Gastroesophageal sphincter (tissue), 4 donors: ENCODE results near the gene LCP1. TPM values are rescaled to one million over a fixed set of nuclear protein-coding genes. Genes with fewer than 3 reads are reported as not detected.

ENCODE experiments used
- ATAC-seq: fragments of 150-250 bp; one replicate; pipeline ENCODE4 v1.9.1; 2016; ENCODE audit warnings: mild to moderate bottlenecking, moderate library complexity
- H3K27ac ChIP-seq, 4 donors: fragments of 200-600 bp; sonication (generic) in 3 of 4; 1 replicate in 3 of 4; 2 replicates in 1 of 4; pipeline ENCODE4 v1.5.1; 2016 to 2019
- H3K27me3 ChIP-seq: fragments of 200-600 bp; sonication (generic); one replicate; pipeline ENCODE4 v1.5.1; 2019
- H3K36me3 ChIP-seq, 2 donors: fragments of 200-600 bp; sonication (generic); one replicate each; pipeline ENCODE4 v1.5.1; 2019; ENCODE audit warnings: control low read depth in 1 of 2
- H3K4me1 ChIP-seq, 3 donors: fragments of 200-600 bp; sonication (generic); 1 replicate in 2 of 3; 2 replicates in 1 of 3; pipeline ENCODE4 v1.5.1; 2016 to 2019; ENCODE audit warnings: control low read depth in 2 of 3
- H3K4me3 ChIP-seq, 2 donors: fragments of 200-600 bp; sonication (generic); one replicate each; pipeline ENCODE4 v1.5.1; 2019; ENCODE audit warnings: mild to moderate bottlenecking in 1 of 2, moderate library complexity in 1 of 2
- H3K9me3 ChIP-seq, 3 donors: fragments of 200-600 bp; sonication (generic); one replicate each; pipeline ENCODE4 v1.5.1; 2017 to 2019; ENCODE audit warnings: control low read depth in 2 of 3
- CTCF ChIP-seq, 4 experiments: fragments of 200-600 bp in 2 of 4; fragments of 450-650 bp in 2 of 4; sonication (generic) in 1 of 4; IDR thresholded peaks; one replicate each; pipeline ENCODE4 v1.5.1; 2017 to 2019; ENCODE audit warnings: antibody characterized with exemption in 4 of 4, mild to moderate bottlenecking in 2 of 4, moderate library complexity in 2 of 4
- EP300 ChIP-seq: sonication (generic); formaldehyde crosslinking; IDR thresholded peaks from one replicate; pipeline ENCODE4 v1.6.1; 2017; ENCODE audit warnings: antibody characterized with exemption, mild to moderate bottlenecking
- POLR2A ChIP-seq, 2 donors: fragments of 450-650 bp; IDR thresholded peaks; one replicate each; pipeline ENCODE4 v1.6.1; 2017; ENCODE audit warnings: antibody characterized with exemption in 2 of 2, mild to moderate bottlenecking in 2 of 2, moderate library complexity in 1 of 2
- POLR2AphosphoS5 ChIP-seq: sonication (generic); formaldehyde crosslinking; IDR thresholded peaks from one replicate; pipeline ENCODE4 v1.6.1; 2017; ENCODE audit warnings: antibody characterized with exemption
- WGBS, 2 donors: methylation state at CpG; one replicate each; pipeline ENCODE4 v1.1.5; 2018; ENCODE audit warnings: low coverage in 1 of 2; 5-methylcytosine and 5-hydroxymethylcytosine counted together
- small RNA-seq, 4 donors: library from RNA; depleted of rRNA; stranded (forward); fragments of <200 nt; gene quantifications; one replicate each; pipeline ENCODE3, GENCODE V24; 2016
- total RNA-seq, 4 donors: library from RNA; depleted of rRNA; stranded (reverse); fragments of >200 nt; gene quantifications; one replicate each; pipeline ENCODE4 v1.1.0, GENCODE V29; 2016

Gene LCP1
- total RNA-seq, 4 donors from 2014 or later = 9.0 to 48.9 (median 27.8) TPM

GRCh38 chr13:46077265-46077664 lies 104.7 kb downstream of the LCP1 start:
- no peak overlapping the region for H3K4me3 ChIP-seq
- no peak for ATAC-seq
- no peaks in the 10 kb centered on the region for H3K9me3 ChIP-seq
- TF ChIP-seq EP300 (no peak), POLR2AphosphoS5 (no peak), POLR2A (IDR thresholded peaks at IDR 0.05) (no peak), CTCF (IDR thresholded peaks at IDR 0.05) (no peak)
- 60% methylated on average over 1 of the region's 1 CpG; no CpG with 5 or more reads in 1 of the 2 donors for WGBS, 2 donors
- no peaks in the 10 kb centered on the region for H3K4me1 ChIP-seq
- H3K36me3 ChIP-seq = no peaks in the 10 kb centered on the region
- no peaks in the 10 kb centered on the region for H3K27me3 ChIP-seq
- no peak overlapping the region for H3K27ac ChIP-seq

GRCh38 chr13:46076827-46077226 lies 105.2 kb downstream of the LCP1 start:
- H3K9me3 ChIP-seq = no peaks in the 10 kb centered on the region
- H3K4me1 ChIP-seq = no peaks in the 10 kb centered on the region
- ATAC-seq = no peak
- 74 to 95% methylated on average over 3 of the region's 3 CpGs for WGBS, 2 donors
- no peaks in the 10 kb centered on the region for H3K36me3 ChIP-seq
- H3K4me3 ChIP-seq = no peak overlapping the region
- TF ChIP-seq EP300 = no peak
- TF ChIP-seq CTCF (IDR thresholded peaks at IDR 0.05) = no peak
- no peak for TF ChIP-seq POLR2A (IDR thresholded peaks at IDR 0.05)
- no peak for TF ChIP-seq POLR2AphosphoS5
- H3K27ac ChIP-seq = no peak overlapping the region
- no peaks in the 10 kb centered on the region for H3K27me3 ChIP-seq

Small RNA genes lying within 50 kb of the gene (small RNA-seq; reads per million reads assigned to genes)
- 0 reads per million in 4 donors for gene RN7SL288P

Other genes with a start within 250 kb of the LCP1 start
- 10 to 100 TPM; 31.6 to 49.7 (median 38.0) TPM for gene ZC3H13, start 129.4 kb downstream of the LCP1 start, total RNA-seq
- gene CPB2, start 77.1 kb downstream of the LCP1 start, total RNA-seq = not detected
- gene LRRC63, start 29.8 kb upstream of the LCP1 start, total RNA-seq = not detected
- 1 to 10 TPM; 1.5 to 6.8 (median 2.9) TPM for gene RUBCNL, start 205.1 kb upstream of the LCP1 start, total RNA-seq